Gastrocnemius medialis (tissue), 4 donors: ENCODE measurements around the gene KRTDAP. TPM values are rescaled to one million over a fixed set of nuclear protein-coding genes. Genes with fewer than 3 reads are reported as not detected.

Source experiments
- ATAC-seq, 2 donors: fragments of 150-250 bp; one replicate each; pipeline ENCODE4 v1.9.1; 2016
- DNase-seq, 2 donors: peaks; one replicate each; pipeline ENCODE4 v3.0.0-alpha.2; 2019
- H3K27ac ChIP-seq, 4 donors: fragments of 200-600 bp; sonication (generic); 1 replicate in 1 of 4; 2 replicates in 3 of 4; pipeline ENCODE4 v1.5.1; 2016 to 2018; ENCODE audit warnings: mild to moderate bottlenecking in 2 of 4, moderate library complexity in 1 of 4
- H3K27me3 ChIP-seq, 3 donors: fragments of 200-600 bp; sonication (generic) in 2 of 3; 1 replicate in 1 of 3; 2 replicates in 2 of 3; pipeline versions ENCODE4 v1.5.1 to v1.6.0; 2016 to 2019; ENCODE audit warnings: mild to moderate bottlenecking in 1 of 3, moderate library complexity in 1 of 3
- H3K36me3 ChIP-seq, 2 donors: fragments of 200-600 bp; sonication (generic) in 1 of 2; one replicate each; pipeline ENCODE4 v1.5.1; 2017 to 2018
- H3K4me1 ChIP-seq, 2 donors: fragments of 200-600 bp; sonication (generic) in 1 of 2; one replicate each; pipeline ENCODE4 v1.5.1; 2016 to 2017; ENCODE audit warnings: mild to moderate bottlenecking in 2 of 2
- H3K4me3 ChIP-seq, 4 donors: fragments of 200-600 bp; sonication (generic) in 3 of 4; 1 replicate in 1 of 4; 2 replicates in 3 of 4; pipeline ENCODE4 v1.5.1; 2016 to 2019; ENCODE audit warnings: mild to moderate bottlenecking in 2 of 4
- H3K9me3 ChIP-seq, 3 donors: fragments of 200-600 bp; sonication (generic) in 2 of 3; 1 replicate in 1 of 3; 2 replicates in 2 of 3; pipeline ENCODE4 v1.5.1; 2016 to 2019
- CTCF ChIP-seq, 5 experiments: fragments of 450-650 bp in 3 of 5; fragments of 200-600 bp in 2 of 5; sonication (generic) in 2 of 5; IDR thresholded peaks in 4 of 5; conservative IDR thresholded peaks in 1 of 5; 1 replicate in 4 of 5; 2 replicates in 1 of 5; pipeline ENCODE4 v1.5.1; 2016 to 2019; ENCODE audit warnings: antibody characterized with exemption in 5 of 5, mild to moderate bottlenecking in 3 of 5, moderate library complexity in 3 of 5
- POLR2A ChIP-seq, 2 donors: fragments of 450-650 bp; IDR thresholded peaks; one replicate each; pipeline ENCODE4 v1.6.1; 2017; ENCODE audit warnings: antibody characterized with exemption in 2 of 2, mild to moderate bottlenecking in 2 of 2, moderate library complexity in 2 of 2
- in situ Hi-C, 4 donors: fragments of 200-750 bp; cut with MboI; loops; one replicate each; pipeline versions ENCODE4 v1.15.0 to v1.8.0; 2017; ENCODE audit warnings: low sequenced_read_pairs in 4 of 4
- intact Hi-C: fragments of 100-400 bp; cut with DNase I; formaldehyde crosslinking; loops from one replicate; pipeline ENCODE4 v1.15.1; 2023; ENCODE audit warnings: low total_unique reads
- total RNA-seq, 4 donors: library from RNA; depleted of rRNA; stranded (reverse); fragments of >200 nt; gene quantifications; one replicate each; pipeline versions ENCODE4 v1.1.0 to v1.2.3, GENCODE V29; 2016

The KRTDAP gene
- total RNA-seq, 4 donors from 2014 or later, result not detected

GRCh38 chr19:35457173-35457572, 33.1 kb downstream of the KRTDAP start:
- Histone ChIP-seq H3K4me1 (peaks cover 0 to 13% of the 10 kb centered on the region in 2 donors), H3K27me3 (no peaks in the 10 kb centered on the region), H3K36me3 (no peaks in the 10 kb centered on the region), H3K4me3 (no peak overlapping the region), H3K27ac (no peak overlapping the region), H3K9me3 (no peaks in the 10 kb centered on the region)
- ATAC-seq (no peak), DNase-seq (no peak)
- intact Hi-C loops (no loop called here), in situ Hi-C loops (no loop called here)
- TF ChIP-seq CTCF (IDR thresholded peaks at IDR 0.05 in 4 of 5, conservative IDR thresholded peaks at IDR 0.05 in 1 of 5) (no peak), POLR2A (IDR thresholded peaks at IDR 0.05) (no peak)

- Histone ChIP-seq H3K9me3 (no peaks in the 10 kb centered on the region), H3K4me1 (peaks cover 0 to 13% of the 10 kb centered on the region in 2 donors), H3K27me3 (no peaks in the 10 kb centered on the region), H3K36me3 (no peaks in the 10 kb centered on the region), H3K27ac (no peak overlapping the region), H3K4me3 (no peak overlapping the region)
- intact Hi-C loops (no loop called here), in situ Hi-C loops (no loop called here)
- TF ChIP-seq POLR2A (IDR thresholded peaks at IDR 0.05) (no peak), CTCF (IDR thresholded peaks at IDR 0.05 in 4 of 5, conservative IDR thresholded peaks at IDR 0.05 in 1 of 5) (no peak)
- ATAC-seq (no peak), DNase-seq (no peak)
These were observed 34.6 kb downstream of the KRTDAP start for GRCh38 chr19:35455616-35456201.

- Histone ChIP-seq H3K27me3 (no peaks in the 10 kb centered on the region), H3K36me3 (no peaks in the 10 kb centered on the region), H3K9me3 (no peaks in the 10 kb centered on the region), H3K4me1 (peaks cover 0 to 9% of the 10 kb centered on the region in 2 donors), H3K27ac (no peak overlapping the region), H3K4me3 (no peak overlapping the region)
- in situ Hi-C loops (no loop called here), intact Hi-C loops (no loop called here)
- TF ChIP-seq CTCF (IDR thresholded peaks at IDR 0.05 in 4 of 5, conservative IDR thresholded peaks at IDR 0.05 in 1 of 5) (no peak), POLR2A (IDR thresholded peaks at IDR 0.05) (no peak)
- DNase-seq, result no peak
- ATAC-seq, result no peak
These were observed 35.6 kb downstream of the KRTDAP start for GRCh38 chr19:35454663-35455062.

GRCh38 chr19:35451338-35452096, 38.7 kb downstream of the KRTDAP start:
- intact Hi-C loops, result no loop called here
- TF ChIP-seq POLR2A (IDR thresholded peaks at IDR 0.05), result no peak
- TF ChIP-seq CTCF (IDR thresholded peaks at IDR 0.05 in 4 of 5, conservative IDR thresholded peaks at IDR 0.05 in 1 of 5), result no peak
- no peaks in the 10 kb centered on the region for H3K9me3 ChIP-seq
- no peaks in the 10 kb centered on the region for H3K27me3 ChIP-seq
- DNase-seq, result no peak
- no peak overlapping the region for H3K4me3 ChIP-seq
- no peaks in the 10 kb centered on the region for H3K4me1 ChIP-seq
- no peak overlapping the region for H3K27ac ChIP-seq
- no peaks in the 10 kb centered on the region for H3K36me3 ChIP-seq
- ATAC-seq, result no peak
- in situ Hi-C loops, result no loop called here
